Hepatocyte (in vitro differentiated cells): ENCODE measurements around the gene PTPRQ. TPM values are rescaled to one million over a fixed set of nuclear protein-coding genes. Genes with fewer than 3 reads are reported as not detected.

Experiments used
- DNase-seq: peaks from one replicate; pipeline ENCODE4 v3.0.0-alpha.2; 2016; ENCODE audit warnings: low spot score
- H2AFZ ChIP-seq: fragments of 200-600 bp; sonication (generic); 2 replicates; pipeline ENCODE4 v1.6.0; 2016; ENCODE audit warnings: antibody characterized with exemption, mild to moderate bottlenecking
- H3K27ac ChIP-seq: fragments of 200-600 bp; sonication (generic); 2 replicates; pipeline ENCODE4 v1.5.1; 2016; ENCODE audit warnings: mild to moderate bottlenecking
- H3K27me3 ChIP-seq: fragments of 200-600 bp; sonication (generic); 2 replicates; pipeline ENCODE4 v1.6.1; 2016
- H3K36me3 ChIP-seq: fragments of 200-600 bp; sonication (generic); replicated peaks from 2 replicates; pipeline ENCODE4 v1.5.1; 2016; ENCODE audit warnings: low read depth; ENCODE audit not compliant: insufficient read depth
- H3K4me1 ChIP-seq: fragments of 200-600 bp; sonication (generic); 2 replicates; pipeline ENCODE4 v1.5.1; 2016; ENCODE audit warnings: mild to moderate bottlenecking, moderate library complexity; ENCODE audit not compliant: insufficient read depth
- H3K4me2 ChIP-seq: fragments of 200-600 bp; sonication (generic); 2 replicates; pipeline ENCODE4 v1.6.0; 2016
- H3K4me3 ChIP-seq: fragments of 200-600 bp; sonication (generic); 2 replicates; pipeline ENCODE4 v1.5.1; 2016; ENCODE audit warnings: mild to moderate bottlenecking
- H3K79me2 ChIP-seq: fragments of 200-600 bp; sonication (generic); 2 replicates; pipeline ENCODE4 v1.6.0; 2017; ENCODE audit warnings: mild to moderate bottlenecking
- H3K9me2 ChIP-seq: fragments of 200-600 bp; sonication (generic); replicated peaks from 2 replicates; pipeline ENCODE4 v1.6.0; 2017; ENCODE audit warnings: mild to moderate bottlenecking; ENCODE audit not compliant: insufficient read depth
- H3K9me3 ChIP-seq: fragments of 200-600 bp; sonication (generic); 2 replicates; pipeline ENCODE4 v1.5.1; 2016; ENCODE audit warnings: low read depth, mild to moderate bottlenecking
- H4K20me1 ChIP-seq: fragments of 200-600 bp; sonication (generic); 2 replicates; pipeline ENCODE4 v1.6.0; 2016; ENCODE audit warnings: mild to moderate bottlenecking; ENCODE audit not compliant: insufficient read depth, poor library complexity, severe bottlenecking
- EZH2 ChIP-seq: fragments of 200-600 bp; sonication (generic); IDR thresholded peaks from 2 replicates; pipeline ENCODE4 v1.6.1; 2016; ENCODE audit warnings: antibody characterized with exemption, mild to moderate bottlenecking, borderline replicate concordance
- EZH2phosphoT487 ChIP-seq: fragments of 200-600 bp; sonication (generic); IDR thresholded peaks from one replicate; pipeline ENCODE4 v1.6.1; 2018; ENCODE audit warnings: antibody characterized with exemption, mild to moderate bottlenecking, low read depth, moderate library complexity; ENCODE audit not compliant: unreplicated experiment, severe bottlenecking
- WGBS: methylation state at CpG from one replicate; pipeline ENCODE4 v1.1.6; 2016; ENCODE audit warnings: low lambda C conversion rate; ENCODE audit errors: missing lambda C conversion rate; 5-methylcytosine and 5-hydroxymethylcytosine counted together
- polyA plus RNA-seq: library from polyadenylated mRNA; unstranded; fragments of >200 nt; fragmentation: Nextera tagmentation; extraction: Ambion mirVana; gene quantifications from 2 replicates; pipeline ENCODE4 v1.2.1, GENCODE V29; 2016
- total RNA-seq: library from RNA; depleted of rRNA; stranded (reverse); fragments of >200 nt; gene quantifications from 2 replicates; pipeline ENCODE4 v1.2.3, GENCODE V29; 2014
- TF ChIP-seq, protein P1 (sequence below): fragments of 200-600 bp; sonication (generic); IDR thresholded peaks from 2 replicates; pipeline ENCODE4 v1.5.1; 2016; ENCODE audit warnings: antibody characterized with exemption, mild to moderate bottlenecking; ENCODE audit not compliant: poor library complexity

PTPRQ gene
- total and polyA plus RNA-seq, 2 experiments from 2014 or later, result 0.03 TPM; not detected in 1

DNA sequence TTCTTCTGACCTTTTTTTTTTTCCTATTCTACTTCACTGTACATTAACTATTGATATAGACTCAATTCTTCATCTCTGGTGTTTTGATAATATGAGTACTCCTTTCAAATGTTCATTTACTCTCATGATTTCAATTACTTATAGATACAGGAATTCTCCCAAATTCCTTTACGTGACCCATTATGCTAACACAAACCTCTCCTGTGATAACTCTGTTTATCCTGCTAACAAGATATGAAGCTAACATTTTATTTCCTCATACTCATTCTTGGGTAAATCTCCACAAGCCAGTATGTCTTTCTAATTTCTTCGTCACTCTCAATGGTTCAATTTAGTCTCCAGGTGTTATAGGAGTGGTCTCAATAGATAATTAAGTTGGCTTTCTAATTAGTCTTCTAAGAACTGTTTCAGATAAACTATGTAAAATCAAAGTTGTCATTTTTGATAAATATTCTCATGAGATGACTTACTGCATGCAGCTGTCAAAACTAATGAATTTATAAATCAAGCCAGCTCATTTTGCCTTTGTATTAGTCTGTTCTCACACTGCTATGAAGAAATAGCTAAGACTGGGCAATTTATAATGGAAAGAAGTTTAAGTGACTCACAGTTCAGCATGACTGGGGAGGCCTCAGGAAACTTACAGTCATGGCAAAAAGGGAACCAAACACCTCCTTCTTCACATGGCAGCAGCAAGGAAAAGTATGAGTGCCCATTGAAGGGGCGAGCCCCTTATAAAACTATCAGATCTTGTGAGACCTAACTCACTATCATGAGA lies 132.8 kb downstream of the PTPRQ start:
- H3K4me2 ChIP-seq, result no peak overlapping the region
- no peaks in the 10 kb centered on the region for H3K27me3 ChIP-seq
- H2AFZ ChIP-seq, result no peak overlapping the region
- no peaks in the 10 kb centered on the region for H3K9me2 ChIP-seq
- H3K36me3 ChIP-seq, result no peaks in the 10 kb centered on the region
- WGBS, result 77% methylated on average over 3 of the region's 3 CpGs
- TF ChIP-seq, protein P1, sequence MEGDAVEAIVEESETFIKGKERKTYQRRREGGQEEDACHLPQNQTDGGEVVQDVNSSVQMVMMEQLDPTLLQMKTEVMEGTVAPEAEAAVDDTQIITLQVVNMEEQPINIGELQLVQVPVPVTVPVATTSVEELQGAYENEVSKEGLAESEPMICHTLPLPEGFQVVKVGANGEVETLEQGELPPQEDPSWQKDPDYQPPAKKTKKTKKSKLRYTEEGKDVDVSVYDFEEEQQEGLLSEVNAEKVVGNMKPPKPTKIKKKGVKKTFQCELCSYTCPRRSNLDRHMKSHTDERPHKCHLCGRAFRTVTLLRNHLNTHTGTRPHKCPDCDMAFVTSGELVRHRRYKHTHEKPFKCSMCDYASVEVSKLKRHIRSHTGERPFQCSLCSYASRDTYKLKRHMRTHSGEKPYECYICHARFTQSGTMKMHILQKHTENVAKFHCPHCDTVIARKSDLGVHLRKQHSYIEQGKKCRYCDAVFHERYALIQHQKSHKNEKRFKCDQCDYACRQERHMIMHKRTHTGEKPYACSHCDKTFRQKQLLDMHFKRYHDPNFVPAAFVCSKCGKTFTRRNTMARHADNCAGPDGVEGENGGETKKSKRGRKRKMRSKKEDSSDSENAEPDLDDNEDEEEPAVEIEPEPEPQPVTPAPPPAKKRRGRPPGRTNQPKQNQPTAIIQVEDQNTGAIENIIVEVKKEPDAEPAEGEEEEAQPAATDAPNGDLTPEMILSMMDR, result no peak
- TF ChIP-seq EZH2phosphoT487 (no peak), EZH2 (no peak)
- H3K4me3 ChIP-seq, result no peak overlapping the region
- no peaks in the 10 kb centered on the region for H4K20me1 ChIP-seq
- DNase-seq, result no peak
- no peak overlapping the region for H3K27ac ChIP-seq
- H3K9me3 ChIP-seq, result no peaks in the 10 kb centered on the region
- H3K79me2 ChIP-seq, result no peaks in the 10 kb centered on the region
- H3K4me1 ChIP-seq, result no peaks in the 10 kb centered on the region

GRCh38 chr12:80580254-80580653 lies 136.2 kb downstream of the PTPRQ start:
- no peaks in the 10 kb centered on the region for H3K9me2 ChIP-seq
- no peak overlapping the region for H3K4me3 ChIP-seq
- H3K27ac ChIP-seq, result peak overlapping the region; percentile 4
- H3K79me2 ChIP-seq, result no peaks in the 10 kb centered on the region
- TF ChIP-seq EZH2phosphoT487, result no peak
- TF ChIP-seq, protein P1, result no peak
- TF ChIP-seq EZH2, result no peak
- WGBS, result 68% methylated on average over 1 of the region's 1 CpG
- no peaks in the 10 kb centered on the region for H3K9me3 ChIP-seq
- no peaks in the 10 kb centered on the region for H4K20me1 ChIP-seq
- H2AFZ ChIP-seq, result no peak overlapping the region
- no peaks in the 10 kb centered on the region for H3K4me1 ChIP-seq
- H3K27me3 ChIP-seq, result no peaks in the 10 kb centered on the region
- no peak overlapping the region for H3K4me2 ChIP-seq
- no peak for DNase-seq
- no peaks in the 10 kb centered on the region for H3K36me3 ChIP-seq

DNA sequence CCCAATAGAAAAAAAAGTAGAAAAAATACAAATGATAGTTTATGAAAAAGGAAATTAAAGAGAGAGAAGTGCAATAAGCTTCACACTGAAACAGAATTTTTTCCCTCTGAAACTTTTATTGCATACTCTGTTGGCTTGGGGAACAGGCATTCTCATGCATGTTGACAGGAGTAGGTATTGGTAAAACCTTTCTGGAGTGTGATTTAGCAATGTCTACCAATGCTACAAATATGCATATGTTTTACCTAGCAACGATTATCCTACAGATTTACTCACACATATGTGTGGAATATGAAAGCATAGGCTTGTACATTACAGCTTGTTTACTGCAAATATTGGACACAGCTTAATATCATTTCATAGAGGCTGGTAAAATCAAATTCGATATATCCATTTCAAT lies 137.7 kb downstream of the PTPRQ start:
- Histone ChIP-seq H3K36me3 (no peaks in the 10 kb centered on the region), H3K9me3 (no peaks in the 10 kb centered on the region), H3K4me2 (no peak overlapping the region), H3K27ac (no peak overlapping the region), H2AFZ (no peak overlapping the region), H4K20me1 (no peaks in the 10 kb centered on the region), H3K4me1 (no peaks in the 10 kb centered on the region), H3K27me3 (no peaks in the 10 kb centered on the region), H3K4me3 (no peak overlapping the region), H3K79me2 (no peaks in the 10 kb centered on the region), H3K9me2 (no peaks in the 10 kb centered on the region)
- TF ChIP-seq, protein P1, result no peak
- no peak for TF ChIP-seq EZH2phosphoT487
- no peak for TF ChIP-seq EZH2
- WGBS, result 90% methylated on average over 2 of the region's 2 CpGs
- DNase-seq, result no peak
